Activated T-cell treated with anti-CD3 and anti-CD28 coated beads, Interleukin-2, amount 50 U/mL, for 72 hours (primary cell): ENCODE results near the gene TSKU. TPM values are rescaled to one million over a fixed set of nuclear protein-coding genes. Genes with fewer than 3 reads are reported as not detected.

ENCODE experiments used
- ATAC-seq, 2 donors: fragments of 150-1000 bp; cut with Tn5 transposase; replicated peaks in 1 of 2; 2 replicates each; pipeline ENCODE4 v1.10.0; 2021; ENCODE audit warnings: moderate library complexity in 2 of 2, mild to moderate bottlenecking in 1 of 2
- DNase-seq, 2 donors: peaks; one replicate each; pipeline ENCODE4 v3.0.0; 2021 to 2022; ENCODE audit warnings: mixed read lengths in 1 of 2
- H3K27ac Mint-ChIP-seq: one replicate; pipeline ENCODE4 v1.8.0; 2022; ENCODE audit warnings: mild to moderate bottlenecking, moderate library complexity, mixed read lengths
- H3K27me3 Mint-ChIP-seq: one replicate; pipeline ENCODE4 v1.8.0; 2022; ENCODE audit warnings: low read depth, mixed read lengths
- H3K36me3 Mint-ChIP-seq, 2 donors: one replicate each; pipeline ENCODE4 v1.8.0; 2022; ENCODE audit warnings: mixed read lengths in 2 of 2, mild to moderate bottlenecking in 1 of 2; ENCODE audit not compliant: insufficient read depth in 2 of 2
- H3K4me1 Mint-ChIP-seq: one replicate; pipeline ENCODE4 v1.8.0; 2022; ENCODE audit warnings: low read depth, mixed read lengths
- H3K4me3 Mint-ChIP-seq, 2 donors: one replicate each; pipeline ENCODE4 v1.8.0; 2022; ENCODE audit warnings: mild to moderate bottlenecking in 2 of 2, mixed read lengths in 2 of 2, moderate library complexity in 2 of 2
- H3K9me3 Mint-ChIP-seq, 2 donors: one replicate each; pipeline ENCODE4 v1.8.0; 2022; ENCODE audit warnings: mixed read lengths in 2 of 2
- total RNA-seq, 2 donors: library from RNA; stranded (reverse); gene quantifications; one replicate each; pipeline ENCODE4 v1.2.3, GENCODE V29; 2022

Gene TSKU
- total RNA-seq, 2 donors from 2014 or later = 1.4 to 3.6 TPM

DNA sequence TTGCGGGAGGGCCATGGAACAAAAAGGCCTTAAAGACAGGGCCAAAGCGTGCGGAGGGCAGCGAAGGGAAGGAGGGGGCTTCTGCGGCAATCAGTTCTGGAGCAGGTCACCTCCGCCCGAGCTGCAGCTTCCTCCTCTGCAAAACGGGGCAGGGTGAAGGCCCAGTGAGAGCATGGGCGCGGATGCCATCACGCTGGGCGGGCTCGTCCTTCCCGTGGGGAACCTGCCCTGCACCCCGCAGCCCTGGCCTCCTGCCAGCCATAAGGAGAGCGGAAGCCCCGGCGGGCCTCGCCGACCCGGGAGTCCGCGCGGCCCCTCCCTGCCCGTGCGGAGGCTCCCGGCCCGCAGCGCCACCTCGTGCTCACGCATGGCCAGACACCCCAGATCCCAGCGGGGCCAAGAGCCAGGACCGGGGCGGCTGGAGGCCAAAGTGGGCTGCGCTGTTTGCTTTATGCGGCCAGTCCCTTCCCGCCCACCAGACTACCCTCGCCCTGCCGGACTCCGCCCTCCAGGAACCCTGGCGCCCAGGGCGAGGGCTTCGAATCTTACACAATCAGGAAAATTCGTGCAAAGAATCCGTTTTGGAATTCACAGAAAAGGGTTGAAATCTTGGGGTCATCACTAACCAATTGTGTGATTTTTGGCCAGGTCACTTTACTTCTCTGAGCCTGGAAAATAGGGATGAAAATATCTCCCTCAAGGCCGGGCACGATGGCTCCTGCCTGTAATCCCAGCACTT is 16.1 kb downstream of the TSKU start:
- Mint-ChIP-seq H3K27me3 (peaks cover 17% of the 10 kb centered on the region), H3K4me1 (peaks cover 32% of the 10 kb centered on the region), H3K27ac (no peak overlapping the region), H3K9me3 (no peaks in the 10 kb centered on the region), H3K36me3 (no peaks in the 10 kb centered on the region), H3K4me3 (peak overlapping the region; percentile 7 to 51)
- ATAC-seq (peak; percentile 65 to 75), DNase-seq (peak; percentile 83 to 84)

DNA sequence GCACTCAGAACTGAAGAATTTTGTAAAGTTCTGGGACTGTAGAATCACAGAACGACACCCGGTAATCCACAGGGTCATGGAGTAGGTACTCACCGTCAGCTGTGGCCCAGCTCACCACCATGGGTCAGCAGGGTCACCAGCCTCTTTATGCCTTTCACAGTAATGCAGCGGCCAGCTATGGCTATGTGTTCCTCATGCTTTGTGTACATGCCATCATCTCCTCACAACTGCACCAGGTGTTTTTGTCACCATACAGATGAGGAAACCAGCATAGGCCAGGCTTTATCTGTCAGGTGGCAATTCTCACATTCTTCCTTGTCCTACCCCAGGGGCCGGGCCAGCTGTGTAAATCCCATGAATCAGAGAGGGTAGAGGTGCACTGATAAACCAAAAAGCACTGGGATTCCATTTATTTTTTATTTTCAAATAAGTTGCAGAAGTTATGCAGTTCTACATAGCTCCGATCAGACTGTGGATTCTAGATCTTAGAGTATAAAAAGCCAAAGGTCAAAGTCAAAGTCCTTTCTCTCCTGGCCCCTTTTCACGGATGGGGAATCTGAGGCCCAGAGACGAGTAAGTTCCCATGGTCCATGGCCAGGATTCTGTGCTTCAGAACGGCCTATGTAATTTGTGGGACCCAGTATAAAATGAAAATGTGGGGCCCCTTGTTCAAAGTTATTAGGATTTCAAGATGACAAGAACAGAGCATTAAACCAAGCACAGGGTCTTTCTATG is 17.5 kb downstream of the TSKU start:
- DNase-seq (no peak), ATAC-seq (no peak)
- Mint-ChIP-seq H3K27me3 (peaks cover 18% of the 10 kb centered on the region), H3K4me1 (peaks cover 46% of the 10 kb centered on the region), H3K4me3 (no peak overlapping the region), H3K27ac (no peak overlapping the region), H3K36me3 (no peaks in the 10 kb centered on the region), H3K9me3 (no peaks in the 10 kb centered on the region)

DNA sequence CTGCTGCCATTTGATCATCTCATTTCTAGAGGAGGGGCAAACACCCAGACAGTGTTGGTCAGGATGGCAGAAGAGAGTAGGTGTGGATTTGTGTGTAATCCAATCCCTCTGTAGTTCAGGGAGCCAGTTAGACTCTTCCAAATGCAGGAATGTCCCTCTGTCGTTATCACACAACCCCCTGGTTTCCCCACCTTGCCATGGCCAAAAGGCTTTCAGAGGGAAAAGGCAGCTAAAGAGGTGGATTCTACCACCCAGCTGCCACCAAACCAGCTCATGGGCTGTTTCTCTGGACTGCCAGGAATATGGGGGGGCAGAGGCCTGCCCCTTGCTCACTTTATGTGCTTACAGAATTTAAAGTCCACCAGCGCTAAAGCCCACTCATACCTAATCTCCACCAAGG is 18.1 kb downstream of the TSKU start:
- ATAC-seq = no peak
- no peak overlapping the region for H3K27ac Mint-ChIP-seq
- no peak for DNase-seq
- H3K36me3 Mint-ChIP-seq = no peaks in the 10 kb centered on the region
- H3K4me3 Mint-ChIP-seq = no peak overlapping the region
- peaks cover 24% of the 10 kb centered on the region for H3K27me3 Mint-ChIP-seq
- peaks cover 52% of the 10 kb centered on the region for H3K4me1 Mint-ChIP-seq
- no peaks in the 10 kb centered on the region for H3K9me3 Mint-ChIP-seq

DNA sequence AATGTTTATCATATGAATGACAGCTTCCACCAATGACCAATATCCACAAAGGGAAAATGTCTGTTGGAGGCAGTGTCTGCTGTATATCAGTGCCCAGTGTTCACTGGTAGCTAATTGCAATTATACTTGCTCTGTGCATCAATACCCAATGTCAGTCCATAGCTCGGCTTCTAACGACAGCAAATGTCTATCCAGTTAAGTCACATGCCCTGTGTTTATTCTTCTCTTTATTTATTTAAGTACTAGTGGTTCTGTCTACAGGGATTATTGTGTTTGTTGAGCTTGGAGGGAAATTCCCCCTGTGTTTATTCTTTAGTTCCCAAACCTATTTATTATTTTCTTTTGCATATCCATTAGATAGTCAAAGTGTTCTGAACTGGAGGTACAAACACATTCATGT is 18.6 kb downstream of the TSKU start:
- H3K4me1 Mint-ChIP-seq = peaks cover 57% of the 10 kb centered on the region
- no peaks in the 10 kb centered on the region for H3K9me3 Mint-ChIP-seq
- no peaks in the 10 kb centered on the region for H3K36me3 Mint-ChIP-seq
- DNase-seq = no peak
- no peak for ATAC-seq
- H3K27me3 Mint-ChIP-seq = peaks cover 29% of the 10 kb centered on the region
- H3K27ac Mint-ChIP-seq = no peak overlapping the region
- no peak overlapping the region for H3K4me3 Mint-ChIP-seq

DNA sequence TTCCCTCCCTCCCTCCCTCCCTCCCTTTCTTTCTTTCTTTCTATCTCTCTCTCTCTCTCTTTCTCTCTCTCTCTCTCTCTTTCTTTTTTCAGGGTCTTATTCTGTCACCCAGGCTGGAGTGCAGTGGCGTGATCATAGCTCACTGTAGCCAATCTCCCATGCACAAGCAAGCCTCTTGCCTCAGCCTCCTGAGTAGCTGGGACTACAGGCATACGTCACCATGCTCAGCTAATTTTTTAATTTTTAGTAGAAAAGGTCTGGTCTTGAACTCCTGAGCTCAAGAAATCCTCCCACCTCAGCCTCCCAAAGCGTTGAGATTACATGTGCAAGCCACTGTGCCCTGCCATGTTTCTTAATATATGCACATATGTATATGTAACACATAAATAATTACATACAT is 19.0 kb downstream of the TSKU start:
- H3K9me3 Mint-ChIP-seq = no peaks in the 10 kb centered on the region
- peaks cover 34% of the 10 kb centered on the region for H3K27me3 Mint-ChIP-seq
- ATAC-seq (no peak), DNase-seq (no peak)
- H3K4me1 Mint-ChIP-seq = peaks cover 59% of the 10 kb centered on the region
- H3K4me3 Mint-ChIP-seq = no peak overlapping the region
- no peaks in the 10 kb centered on the region for H3K36me3 Mint-ChIP-seq
- no peak overlapping the region for H3K27ac Mint-ChIP-seq

DNA sequence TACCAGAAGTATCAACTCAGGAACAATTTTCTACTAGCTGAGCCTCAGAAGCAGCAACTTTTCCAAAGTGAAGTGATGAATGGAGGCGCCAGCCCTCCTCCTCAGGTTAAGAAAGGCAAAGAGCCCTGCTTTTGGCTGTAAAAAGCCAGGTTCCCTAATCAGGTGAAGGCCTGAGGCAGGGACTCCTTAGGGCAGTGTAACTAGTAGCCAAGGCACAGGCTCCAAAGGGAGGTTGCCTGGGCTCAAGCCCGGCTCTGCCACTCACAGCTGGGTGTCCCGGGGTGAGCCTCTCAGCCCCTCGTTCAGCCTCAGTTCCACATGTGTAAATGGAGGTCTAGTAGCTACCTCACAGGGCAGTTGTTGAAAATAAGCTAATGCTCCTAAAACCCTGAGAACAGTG is 19.5 kb downstream of the TSKU start:
- Mint-ChIP-seq H3K27ac (no peak overlapping the region), H3K27me3 (peaks cover 33% of the 10 kb centered on the region)
- no peak for DNase-seq

DNA sequence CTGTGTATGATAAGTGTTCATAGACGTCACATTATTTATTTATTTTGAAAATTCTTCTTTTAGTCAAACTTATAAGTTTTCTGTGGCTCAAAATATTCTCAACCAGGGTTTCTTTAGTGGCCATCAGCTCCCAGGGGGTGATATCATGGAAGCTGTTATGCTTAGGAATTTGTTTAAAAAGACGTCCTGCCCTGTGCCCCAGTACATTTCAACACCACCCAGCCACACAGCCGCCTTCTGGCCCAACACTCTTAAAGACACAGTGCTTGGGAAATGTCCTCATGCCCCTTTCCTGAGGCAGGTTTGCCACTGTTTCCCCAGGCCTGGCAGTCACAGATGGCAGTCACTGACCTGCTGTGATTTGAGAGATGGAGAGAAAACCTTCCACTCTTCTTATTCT is 19.9 kb downstream of the TSKU start:
- peaks cover 65% of the 10 kb centered on the region for H3K4me1 Mint-ChIP-seq
- H3K36me3 Mint-ChIP-seq = no peaks in the 10 kb centered on the region
- DNase-seq = no peak
- no peak overlapping the region for H3K27ac Mint-ChIP-seq
- ATAC-seq = no peak
- H3K4me3 Mint-ChIP-seq = peak overlapping the region in 1 of 2 donors; percentile 64
- H3K9me3 Mint-ChIP-seq = no peaks in the 10 kb centered on the region
- peaks cover 31% of the 10 kb centered on the region for H3K27me3 Mint-ChIP-seq

More for the DNA sequence above, 19.5 kb downstream of the TSKU start:
- no peaks in the 10 kb centered on the region for H3K9me3 Mint-ChIP-seq
- H3K36me3 Mint-ChIP-seq = no peaks in the 10 kb centered on the region
- H3K4me3 Mint-ChIP-seq = no peak overlapping the region
- ATAC-seq = no peak
- peaks cover 64% of the 10 kb centered on the region for H3K4me1 Mint-ChIP-seq

DNA sequence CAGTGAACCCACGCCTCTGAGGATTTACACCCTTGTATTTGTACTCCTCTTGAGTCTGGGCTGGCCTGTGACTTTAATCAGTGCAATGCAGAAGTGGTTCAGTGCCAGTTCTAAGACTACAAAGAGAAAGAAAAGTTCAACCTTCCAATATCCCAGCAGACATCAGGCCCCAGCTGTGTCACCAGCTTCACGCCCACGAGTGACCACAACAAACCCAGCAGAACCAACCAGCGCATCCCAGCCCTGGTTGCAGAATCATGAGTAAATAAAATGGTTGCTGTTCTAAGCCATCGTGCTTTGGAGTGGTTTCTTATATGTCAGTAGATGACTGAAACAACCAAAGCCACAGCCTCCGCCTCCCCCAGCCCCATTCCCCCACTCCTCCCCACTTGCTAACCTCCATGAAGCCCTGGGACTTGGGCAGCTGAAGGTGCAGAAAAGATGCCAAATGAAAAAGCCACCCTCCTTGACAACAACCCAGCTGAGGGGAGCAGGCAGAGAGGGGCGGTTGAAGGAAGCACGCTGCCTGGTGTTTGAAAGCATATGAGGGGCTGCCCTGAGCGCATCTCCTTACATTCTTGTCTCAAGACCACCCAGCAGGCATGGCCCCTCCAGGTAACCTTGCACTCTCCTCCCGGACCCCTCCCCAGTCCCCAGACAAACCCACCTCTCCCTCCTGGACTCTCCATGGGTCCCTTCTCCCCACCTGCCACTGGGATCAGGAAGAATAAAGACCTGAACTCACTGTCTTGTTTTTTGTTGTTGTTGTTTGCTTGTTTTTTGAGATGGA is 20.9 kb downstream of the TSKU start:
- H3K27me3 Mint-ChIP-seq = peaks cover 33% of the 10 kb centered on the region
- DNase-seq = peak; percentile 80 to 90
- H3K4me1 Mint-ChIP-seq = peaks cover 56% of the 10 kb centered on the region
- H3K9me3 Mint-ChIP-seq = no peaks in the 10 kb centered on the region
- peak overlapping the region; percentile 35 to 64 for H3K4me3 Mint-ChIP-seq
- peak; percentile 82 to 87 for ATAC-seq
- no peaks in the 10 kb centered on the region for H3K36me3 Mint-ChIP-seq
- no peak overlapping the region for H3K27ac Mint-ChIP-seq

DNA sequence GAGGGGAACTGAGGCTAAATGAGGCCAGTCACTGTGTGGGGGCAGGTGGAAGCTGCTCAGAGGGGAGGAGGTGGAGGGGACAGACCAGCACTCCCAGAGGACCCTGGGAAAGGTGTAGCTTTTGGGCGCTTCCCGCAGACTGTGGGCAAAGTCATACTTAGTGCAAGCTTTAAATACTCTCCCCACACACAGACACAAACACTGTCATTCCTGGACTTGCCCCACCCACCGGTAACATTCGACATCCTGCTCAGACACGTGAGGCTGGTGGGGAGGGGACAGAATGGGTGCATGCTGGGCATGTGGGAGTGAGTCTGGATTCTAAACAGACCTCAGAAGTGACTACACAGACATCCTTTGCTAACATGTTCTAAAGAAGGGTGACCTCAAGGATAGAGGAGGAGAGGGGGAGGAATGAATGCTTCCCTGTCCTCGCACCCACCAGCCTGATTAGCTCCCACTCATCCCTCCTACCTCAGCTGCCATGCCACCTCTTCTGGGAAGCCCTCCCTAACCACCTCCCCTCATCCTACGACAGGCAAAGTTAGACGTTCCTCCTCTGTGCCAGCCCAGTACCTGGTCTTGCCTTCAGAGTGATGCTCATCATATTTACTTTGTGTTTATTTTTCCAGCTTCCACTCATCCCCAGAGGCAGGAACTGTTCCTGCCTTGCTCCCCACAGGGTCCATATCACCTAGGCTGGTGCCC is 22.2 kb downstream of the TSKU start:
- DNase-seq = peak; percentile 69 to 80
- H3K27ac Mint-ChIP-seq = no peak overlapping the region
- no peaks in the 10 kb centered on the region for H3K9me3 Mint-ChIP-seq
- ATAC-seq = peak; percentile 64 to 76
- H3K27me3 Mint-ChIP-seq = peaks cover 26% of the 10 kb centered on the region
- H3K36me3 Mint-ChIP-seq = no peaks in the 10 kb centered on the region
- peak overlapping the region in 1 of 2 donors; percentile 64 for H3K4me3 Mint-ChIP-seq
- H3K4me1 Mint-ChIP-seq = peaks cover 54% of the 10 kb centered on the region

DNA sequence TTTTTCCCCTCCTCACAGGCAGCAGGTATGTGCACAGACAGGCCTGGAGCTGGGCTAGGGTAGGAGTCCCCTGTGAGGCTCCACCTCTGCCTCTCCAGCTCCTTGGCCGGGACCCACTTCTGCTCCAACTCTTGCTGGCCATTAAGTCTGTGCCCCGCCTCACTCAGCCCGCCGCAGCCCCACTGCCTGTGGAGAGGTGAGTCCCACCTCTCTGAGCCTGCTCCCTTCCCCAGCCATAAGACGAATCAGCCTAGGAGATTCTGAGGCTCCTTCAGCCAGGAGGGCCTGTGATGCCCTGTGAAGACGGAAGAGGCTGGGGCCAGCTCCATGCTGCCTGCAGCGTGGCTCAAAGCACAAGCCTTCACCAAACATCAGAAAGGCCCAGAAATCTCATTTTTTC is 23.0 kb downstream of the TSKU start:
- Mint-ChIP-seq H3K27me3 (peaks cover 26% of the 10 kb centered on the region), H3K27ac (no peak overlapping the region), H3K36me3 (no peaks in the 10 kb centered on the region), H3K4me3 (no peak overlapping the region), H3K9me3 (no peaks in the 10 kb centered on the region), H3K4me1 (peaks cover 58% of the 10 kb centered on the region)
- DNase-seq (no peak), ATAC-seq (no peak)

DNA sequence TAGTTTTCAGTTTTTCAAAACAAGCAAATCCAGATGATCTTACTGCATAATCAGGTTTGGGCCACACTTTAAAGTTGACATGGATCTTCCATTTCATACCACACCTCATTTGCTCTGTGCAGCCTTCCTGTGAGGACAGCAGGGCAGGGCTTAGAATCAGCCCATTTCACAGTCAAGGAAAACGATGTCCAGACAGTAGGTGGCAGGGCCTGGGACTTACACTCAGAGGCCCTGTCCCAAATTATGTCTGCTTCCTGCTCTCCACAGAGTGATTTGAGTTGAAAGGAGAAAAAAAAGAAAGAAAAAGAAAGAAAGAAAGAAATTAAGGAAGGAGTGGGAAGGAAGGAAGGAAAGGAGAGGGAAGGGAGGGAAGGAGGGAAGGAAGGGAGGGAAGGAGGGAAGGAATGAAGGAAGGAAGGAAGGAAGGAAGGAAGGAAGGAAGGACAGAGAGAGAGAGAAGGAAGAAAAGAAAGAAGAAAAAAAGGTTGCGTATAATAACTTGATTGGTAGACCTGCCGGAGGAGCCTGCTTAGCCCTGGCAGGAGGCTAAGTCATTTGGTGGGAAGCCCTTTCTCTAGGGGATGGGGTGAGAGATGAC is 23.6 kb downstream of the TSKU start:
- Mint-ChIP-seq H3K4me1 (peaks cover 58% of the 10 kb centered on the region), H3K27me3 (peaks cover 26% of the 10 kb centered on the region), H3K4me3 (no peak overlapping the region), H3K27ac (no peak overlapping the region), H3K9me3 (no peaks in the 10 kb centered on the region), H3K36me3 (no peaks in the 10 kb centered on the region)
- ATAC-seq (no peak), DNase-seq (no peak)

DNA sequence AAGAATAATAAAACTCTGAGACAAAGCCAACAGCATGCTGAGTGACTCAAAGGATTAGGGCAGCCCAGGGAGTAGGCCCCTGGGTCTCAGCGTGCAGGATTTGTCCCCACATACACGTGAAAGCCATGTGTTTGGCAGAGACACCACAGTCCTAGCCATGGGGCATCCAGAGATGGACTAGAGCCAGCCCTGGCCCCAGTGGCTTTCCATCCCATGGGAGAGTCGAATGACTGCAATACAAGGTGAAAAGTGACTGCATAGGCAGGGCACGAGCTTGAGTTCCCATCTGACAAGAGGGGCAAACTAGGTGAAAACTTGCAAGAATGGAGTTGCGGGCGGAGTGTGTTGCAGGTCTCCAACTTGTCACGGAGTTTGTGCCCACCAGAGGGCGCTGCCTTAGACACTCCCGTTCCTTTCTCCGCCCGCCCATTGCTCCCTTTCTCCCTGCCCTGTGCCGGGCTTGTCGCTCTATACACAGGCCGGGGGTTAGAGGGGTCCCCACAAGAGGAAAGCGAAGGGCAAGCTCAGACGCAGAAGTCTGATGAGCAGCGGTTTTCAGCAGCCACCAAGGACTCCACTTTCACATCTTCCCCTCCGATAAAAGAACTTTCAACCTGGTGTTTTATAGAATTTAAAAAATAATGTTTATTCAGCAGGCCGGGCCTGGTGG is 24.2 kb downstream of the TSKU start:
- peak; percentile 6 to 25 for ATAC-seq
- H3K27me3 Mint-ChIP-seq = peaks cover 26% of the 10 kb centered on the region
- DNase-seq = peak; percentile 75 to 81
- H3K9me3 Mint-ChIP-seq = no peaks in the 10 kb centered on the region
- peak overlapping the region in 1 of 2 donors; percentile 18 for H3K4me3 Mint-ChIP-seq
- peaks cover 58% of the 10 kb centered on the region for H3K4me1 Mint-ChIP-seq
- no peaks in the 10 kb centered on the region for H3K36me3 Mint-ChIP-seq
- H3K27ac Mint-ChIP-seq = no peak overlapping the region
